ENCODE measurements around the gene DCST1.

The DCST1 gene

DNA sequence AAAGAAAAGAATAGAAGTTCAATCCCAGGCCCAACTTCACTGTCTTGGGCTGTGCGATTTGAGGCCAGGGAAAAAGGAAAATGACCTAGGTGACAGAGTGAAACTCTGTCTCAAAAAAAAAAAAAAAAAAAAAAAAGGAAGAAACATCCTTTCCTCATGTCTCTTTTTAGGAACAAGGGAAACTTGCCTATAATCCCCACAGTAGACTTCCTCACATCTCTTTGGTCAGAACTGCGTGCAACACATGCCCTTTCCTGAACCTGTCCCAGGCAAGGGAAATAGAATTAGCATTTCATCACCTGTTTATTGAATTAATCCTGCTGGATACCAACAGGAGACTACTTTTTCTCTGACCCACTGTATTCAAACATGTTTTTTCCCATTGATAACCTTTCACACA lies 2.3 kb downstream of the DCST1 start:
- DNase-seq (ENCODE audit: low read depth) = no peak

GRCh38 chr1:155037043-155037442 lies 3.4 kb downstream of the DCST1 start:
- DNase-seq (ENCODE audit: low read depth) = no peak

DNA sequence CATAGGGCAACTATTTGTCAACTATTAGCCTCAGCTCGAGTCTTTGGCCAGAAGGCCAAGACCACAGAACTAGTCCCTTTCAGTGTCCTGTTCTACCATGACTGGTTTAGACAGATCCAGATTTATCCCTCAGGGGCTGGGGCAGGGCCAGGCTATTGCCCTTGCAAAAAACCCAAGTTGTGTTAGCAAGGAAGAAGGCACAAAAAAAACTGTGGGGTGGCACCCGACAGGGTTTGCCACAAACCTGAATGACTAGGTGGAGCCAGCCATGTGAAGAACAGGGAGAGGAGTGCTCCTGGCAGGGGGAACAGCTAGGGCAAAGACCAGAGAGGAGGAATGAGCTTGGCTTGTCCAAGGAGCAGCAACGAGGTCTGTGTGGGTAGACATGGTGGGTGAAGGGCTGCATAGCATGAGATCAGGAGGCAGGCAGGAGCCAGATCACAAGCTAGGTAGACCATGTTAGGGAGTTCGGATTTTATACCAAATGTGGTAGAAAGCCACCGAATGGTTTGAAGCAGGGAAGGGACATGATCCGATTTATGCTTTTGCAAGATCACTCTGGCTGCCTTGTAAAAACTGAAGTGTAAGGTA lies 4.3 kb downstream of the DCST1 start:
- DNase-seq (ENCODE audit: low read depth) = no peak

- no peak for DNase-seq (ENCODE audit: low read depth)
These were observed 5.1 kb downstream of the DCST1 start for GRCh38 chr1:155038602-155039307.

DNA sequence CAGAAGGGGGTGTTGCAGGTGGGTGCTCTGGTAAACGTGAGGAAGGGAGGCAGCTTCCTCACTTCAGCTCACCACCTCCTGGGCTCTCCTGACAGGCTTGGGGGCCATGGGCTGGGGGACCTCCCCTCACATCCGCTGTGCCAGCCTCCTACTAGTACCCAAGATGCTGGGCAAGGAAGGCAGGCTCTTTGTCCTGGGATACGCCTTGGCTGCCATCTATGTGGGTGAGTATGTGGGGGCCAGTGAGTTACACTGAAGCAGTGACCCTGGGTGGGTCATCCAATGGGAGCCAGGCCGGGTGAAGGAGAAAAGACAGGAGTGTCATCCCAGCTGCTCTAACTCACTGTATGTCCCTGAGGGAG lies 5.7 kb downstream of the DCST1 start:
- no peak for DNase-seq (ENCODE audit: low read depth)

GRCh38 chr1:155040358-155041093 lies 6.9 kb downstream of the DCST1 start:
- DNase-seq (ENCODE audit: low read depth) = no peak

- no peak for DNase-seq (ENCODE audit: low read depth)
These were observed 9.2 kb downstream of the DCST1 start for GRCh38 chr1:155042789-155043188.

DNA sequence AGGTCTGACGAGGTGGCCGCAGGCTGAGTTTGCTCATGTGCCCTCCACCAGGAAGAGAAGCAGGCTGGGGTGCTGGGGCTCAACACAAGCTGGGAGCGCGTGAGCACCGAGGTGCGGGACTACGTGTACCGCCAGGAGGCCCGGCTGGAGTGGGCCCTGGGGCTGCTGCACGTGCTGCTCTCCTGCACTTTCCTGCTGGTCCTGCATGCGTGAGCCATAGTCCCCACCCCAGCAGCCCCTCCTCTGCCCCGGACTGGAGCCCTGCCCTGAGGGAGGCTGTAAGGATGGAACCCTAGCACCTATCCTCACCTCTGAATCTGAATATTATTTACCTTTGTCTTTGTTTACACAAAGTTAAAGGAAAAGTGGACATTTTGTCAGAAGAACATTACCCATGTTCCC lies 9.7 kb downstream of the DCST1 start:
- DNase-seq (ENCODE audit: low read depth) = no peak

DNA sequence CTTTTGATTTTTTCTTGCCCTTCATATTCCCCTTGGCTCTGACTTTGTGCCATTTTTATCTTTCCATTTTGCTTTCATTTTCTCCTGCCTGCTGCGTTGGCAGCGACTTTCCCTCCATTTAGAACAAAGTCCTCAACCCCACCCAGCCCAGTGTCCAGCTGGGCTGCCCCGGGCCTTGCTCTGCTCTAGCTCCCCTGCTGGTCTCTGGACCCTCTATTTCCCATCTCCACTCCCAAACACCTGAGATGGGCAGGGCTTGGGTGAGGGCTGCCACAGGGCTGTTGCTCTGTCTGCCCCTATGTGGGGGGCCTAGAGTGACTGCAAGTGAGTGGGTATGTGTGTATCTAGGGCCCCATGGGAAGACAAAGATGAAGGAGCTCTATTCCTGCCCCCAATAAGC lies 10.2 kb downstream of the DCST1 start:
- DNase-seq (ENCODE audit: low read depth) = no peak

DNA sequence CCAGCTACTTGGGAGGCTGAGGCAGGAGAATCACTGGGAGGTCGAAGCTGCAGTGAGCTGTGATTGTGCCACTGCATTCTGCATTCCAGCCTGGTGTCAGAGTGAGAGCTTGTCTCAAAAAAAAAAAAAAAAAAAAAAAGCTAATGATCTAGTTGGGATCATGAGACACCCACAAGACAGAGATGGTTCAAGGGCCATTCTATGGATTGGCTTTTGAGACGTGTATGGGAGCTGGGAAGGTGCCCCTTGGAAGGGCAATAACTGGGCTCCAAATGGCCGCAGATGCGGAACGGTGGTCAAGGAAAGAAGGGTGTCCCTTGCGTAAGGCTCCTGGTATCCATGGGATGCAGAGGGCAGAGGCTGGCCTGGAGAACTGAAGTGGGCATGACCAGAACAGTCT lies 10.7 kb downstream of the DCST1 start:
- DNase-seq (ENCODE audit: low read depth) = no peak

DNA sequence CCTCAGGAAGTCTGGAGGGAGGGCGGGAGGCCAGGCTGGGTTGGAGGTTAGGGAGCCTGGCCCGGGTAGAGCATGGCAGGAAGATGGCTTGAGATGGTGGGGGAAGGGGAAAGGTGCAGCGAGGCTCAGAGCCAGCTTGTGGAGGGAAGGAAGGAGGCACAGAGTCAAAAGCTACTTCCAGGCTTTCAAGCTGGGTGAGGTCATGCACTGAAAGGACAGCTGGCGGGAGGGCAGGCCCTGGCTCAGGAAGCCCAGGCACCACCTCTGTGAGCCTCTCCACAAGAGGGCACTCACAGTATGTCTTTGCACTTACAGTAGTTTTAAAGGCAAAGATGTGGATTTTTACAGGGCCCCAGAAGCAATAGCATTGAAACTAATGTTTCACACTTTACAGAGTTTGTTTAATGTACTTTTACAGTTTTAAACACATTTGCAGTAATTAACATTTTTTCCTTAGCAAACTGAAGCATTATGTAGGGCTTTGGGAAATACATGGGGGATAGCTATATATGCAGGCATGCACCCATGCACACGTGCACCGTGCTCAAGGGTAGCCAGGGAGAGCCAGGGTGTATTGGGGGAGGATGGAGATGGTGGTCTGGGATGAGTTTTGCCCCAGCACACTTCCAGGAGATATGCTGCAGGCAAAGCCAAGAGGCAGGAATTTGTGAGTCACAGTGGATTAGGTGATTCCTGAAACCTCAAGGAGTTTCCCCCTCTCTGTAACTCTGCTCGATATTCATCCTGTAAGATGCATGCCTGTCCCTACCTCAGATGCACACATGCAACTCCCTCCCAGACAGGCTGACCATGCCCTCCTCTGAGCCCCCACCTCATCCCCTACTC lies 11.4 kb downstream of the DCST1 start:
- peak; percentile 46 for DNase-seq (ENCODE audit: low read depth)

DNA sequence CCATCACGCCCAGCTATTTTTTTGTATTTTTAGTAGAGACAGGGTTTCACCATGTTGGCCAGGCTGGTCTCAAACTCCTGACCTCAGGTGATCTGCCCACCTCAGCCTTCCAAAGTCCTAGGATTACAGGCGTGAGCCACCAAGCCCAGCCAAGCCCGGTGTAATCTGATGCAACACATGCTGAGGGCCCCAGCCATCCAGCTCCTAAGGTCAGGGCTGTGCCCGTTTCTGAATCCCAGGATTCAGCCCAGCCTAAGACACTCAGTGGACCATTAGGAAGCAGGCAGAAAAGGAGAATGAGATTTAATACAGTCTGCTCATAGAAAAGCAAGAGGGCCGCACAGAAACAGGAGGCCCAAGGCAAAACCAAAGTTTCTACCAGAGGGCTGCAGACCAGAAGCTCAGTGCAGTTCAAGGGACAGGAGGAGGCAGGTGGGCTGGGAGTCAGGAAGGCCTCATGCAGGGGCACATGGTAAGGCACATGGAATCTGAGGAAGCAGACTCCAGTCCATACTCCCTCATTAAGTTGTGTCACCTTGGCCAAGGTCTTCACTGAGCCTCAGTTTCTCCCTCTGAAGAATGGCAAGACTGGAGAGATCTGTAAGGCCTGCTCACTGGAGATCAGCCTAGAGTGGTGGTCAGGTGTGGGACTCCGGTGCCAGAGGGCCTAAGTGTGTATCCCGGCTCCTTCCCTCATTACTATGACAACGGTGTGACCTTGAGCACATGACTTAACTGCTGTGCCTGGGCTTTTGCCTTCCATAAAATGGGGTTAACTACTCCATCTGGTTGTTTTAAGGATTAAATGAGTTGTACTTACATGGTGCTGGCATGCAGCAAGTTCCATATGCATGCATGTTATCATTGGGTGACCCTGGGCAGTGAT lies 15.1 kb downstream of the DCST1 start:
- no peak for DNase-seq (ENCODE audit: low read depth)

- no peak for DNase-seq (ENCODE audit: low read depth)
These were observed 16.3 kb downstream of the DCST1 start for GRCh38 chr1:155049651-155050559.

GRCh38 chr1:155050560-155051341 lies 17.1 kb downstream of the DCST1 start, which contains the start of gene ADAM15:
ADAM15 (plus strand) TSS chr1:155051316; CDS start chr1:155051387, 71 bp downstream.
- peak; percentile 73 for DNase-seq (ENCODE audit: low read depth)

DNA sequence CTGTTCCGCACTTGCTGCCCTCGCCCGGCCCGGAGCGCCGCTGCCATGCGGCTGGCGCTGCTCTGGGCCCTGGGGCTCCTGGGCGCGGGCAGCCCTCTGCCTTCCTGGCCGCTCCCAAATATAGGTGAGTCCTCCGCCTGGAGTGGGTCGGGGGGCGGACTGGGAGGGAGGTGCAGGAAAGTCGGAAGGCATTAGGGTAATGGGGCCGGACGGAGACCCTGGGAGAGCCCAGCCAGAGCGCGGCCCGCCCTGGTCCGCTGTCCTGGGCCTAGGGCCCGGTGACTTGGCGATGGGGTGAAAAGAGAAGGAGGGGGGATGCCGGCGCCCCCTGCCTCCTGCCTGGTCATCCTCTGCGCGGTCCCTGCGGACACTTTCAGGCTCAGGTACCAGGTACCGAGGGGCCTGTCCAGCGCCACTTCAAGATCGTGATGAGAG lies 17.7 kb downstream of the DCST1 start:
- no peak for DNase-seq (ENCODE audit: low read depth)

GRCh38 chr1:155051777-155052398 lies 18.3 kb downstream of the DCST1 start:
- peak; percentile 12 for DNase-seq (ENCODE audit: low read depth)

DNA sequence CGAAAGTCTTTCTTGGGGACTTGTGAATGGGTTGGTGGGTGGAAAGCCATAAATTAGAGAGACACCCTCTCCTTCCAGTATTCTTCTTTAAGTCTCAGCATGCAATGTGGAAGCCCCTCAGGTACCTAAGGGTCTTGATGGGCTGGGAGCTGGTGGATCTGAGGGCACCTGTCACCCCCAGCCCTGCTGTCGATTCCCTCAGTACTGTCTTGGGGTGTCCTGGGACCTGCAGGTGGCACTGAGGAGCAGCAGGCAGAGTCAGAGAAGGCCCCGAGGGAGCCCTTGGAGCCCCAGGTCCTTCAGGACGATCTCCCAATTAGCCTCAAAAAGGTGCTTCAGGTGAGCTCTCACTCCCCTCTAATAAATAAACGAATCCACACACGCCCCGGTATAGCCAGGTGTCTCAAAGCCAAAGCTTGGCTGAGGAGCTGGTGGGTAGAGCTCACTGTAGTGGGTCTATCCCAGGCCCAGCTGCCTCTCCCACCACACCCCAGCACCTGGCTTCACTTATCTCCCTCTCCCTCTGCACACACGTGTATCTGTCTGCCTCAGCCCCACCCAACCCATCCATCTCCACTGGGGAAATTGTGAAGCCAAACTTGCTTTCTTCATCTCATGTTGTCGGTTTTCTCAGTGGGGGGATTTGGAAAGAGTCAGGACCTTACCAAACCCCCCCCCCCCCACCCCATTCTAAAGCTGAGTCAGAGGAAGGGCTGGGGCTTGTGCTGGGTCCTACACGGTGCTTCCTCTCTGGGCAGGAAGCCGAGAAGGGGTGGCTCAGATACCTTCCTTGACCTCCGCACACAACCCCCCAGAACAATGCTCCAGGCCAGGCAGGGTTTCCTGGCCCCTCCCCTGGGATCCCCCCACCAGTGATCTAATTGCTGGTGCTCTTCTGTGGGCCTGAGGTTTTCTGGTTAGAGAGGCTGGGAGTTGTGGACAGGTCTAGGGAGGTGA lies 19.1 kb downstream of the DCST1 start:
- no peak for DNase-seq (ENCODE audit: low read depth)

All from activated T-cell treated with anti-CD3 and anti-CD28 coated beads for 24 hours (primary cell).